HepG2 (cell line): ENCODE data around the gene FAT1. TPM values are rescaled to one million over a fixed set of nuclear protein-coding genes. Genes with fewer than 3 reads are reported as not detected.

ENCODE experiments used
- ATAC-seq: fragments of 200-7000 bp; cut with Tn5 transposase; 3 replicates; pipeline ENCODE4 v1.9.1; 2020; ENCODE audit warnings: mild to moderate bottlenecking, moderate library complexity
- BruUV-seq: library from RNA; stranded (reverse); fragments of 400-500 nt; replicated peaks from 2 replicates; lab custom pipeline; 2021; lab: Mats Ljungman, UMichigan
- CTCF ChIA-PET: fragments of 300-600 bp; formaldehyde crosslinking; extraction: SDS; loops from one replicate; lab custom pipeline; 2021; ENCODE audit warnings: low total read pairs, inconsistent platforms, low intra/inter-chr PET ratio; lab: Yijun Ruan, JAX
- POLR2A ChIA-PET: fragments of 350-600 bp; sonication (Branson Sonifier 250); formaldehyde crosslinking; loops from one replicate; lab custom pipeline; 2020; ENCODE audit warnings: antibody characterized with exemption, inconsistent platforms; lab: Yijun Ruan, JAX
- DNase-seq: peaks from one replicate; pipeline ENCODE4 v3.0.0-alpha.2; 2015; ENCODE audit warnings: low spot score
- FAIRE-seq: peaks from 3 replicates; lab custom pipeline; 2011; peaks lifted over from hg19 to GRCh38; lab: Jason Lieb, UNC
- H2AFZ ChIP-seq: one replicate; pipeline ENCODE4 v1.6.1; 2011; ENCODE audit warnings: low read length, inconsistent platforms
- H3K27ac ChIP-seq: fragments of 300-600 bp; 3 replicates; pipeline ENCODE4 v1.8.0; 2011; ENCODE audit warnings: mixed run types, mild to moderate bottlenecking, mixed read lengths, low read length, inconsistent platforms; ENCODE audit not compliant: insufficient read depth; ENCODE audit errors: extremely low read length
- H3K27me3 ChIP-seq, 2 experiments: fragments of 200-600 bp in 1 of 2; 2 replicates in 1 of 2; 3 replicates in 1 of 2; pipeline versions ENCODE4 v1.6.0 to v1.8.0; 2011; ENCODE audit warnings: low read length in 2 of 2, mild to moderate bottlenecking in 2 of 2, moderate library complexity in 2 of 2, inconsistent platforms in 1 of 2; ENCODE audit not compliant: insufficient read depth in 2 of 2, control insufficient read depth in 1 of 2
- H3K36me3 ChIP-seq, 2 experiments: fragments of 200-600 bp in 1 of 2; replicated peaks in 1 of 2; 2 replicates in 1 of 2; 3 replicates in 1 of 2; pipeline versions ENCODE4 v1.5.1 to v1.8.0; 2011; ENCODE audit warnings: low read length in 2 of 2, inconsistent platforms in 1 of 2; ENCODE audit not compliant: insufficient read depth in 2 of 2, control insufficient read depth in 1 of 2
- H3K4me1 ChIP-seq: 2 replicates; pipeline ENCODE4 v1.5.1; 2012; ENCODE audit warnings: low read length, inconsistent platforms; ENCODE audit not compliant: insufficient read depth
- H3K4me2 ChIP-seq: 2 replicates; pipeline ENCODE4 v1.6.0; 2011; ENCODE audit warnings: low read depth, low read length, inconsistent platforms
- H3K4me3 ChIP-seq, 3 experiments: fragments of 200-600 bp in 1 of 3; sonication (generic), shearing (Covaris generic) in 1 of 3; replicated peaks in 1 of 3; 2 replicates each; pipeline ENCODE4 v1.5.1; 2011 to 2016; ENCODE audit warnings: low read length in 3 of 3, inconsistent platforms in 2 of 3, low read depth in 2 of 3, mild to moderate bottlenecking in 2 of 3, control low read depth in 1 of 3, mixed read lengths in 1 of 3; ENCODE audit not compliant: insufficient read depth in 1 of 3
- H3K79me2 ChIP-seq: one replicate; pipeline ENCODE4 v1.6.1; 2011; ENCODE audit warnings: low read length, inconsistent platforms; ENCODE audit not compliant: insufficient read depth
- H3K9ac ChIP-seq: 2 replicates; pipeline ENCODE4 v1.6.0; 2011; ENCODE audit warnings: mild to moderate bottlenecking, low read depth, low read length, inconsistent platforms; ENCODE audit not compliant: insufficient read depth
- H3K9me3 ChIP-seq: 2 replicates; pipeline ENCODE4 v1.5.1; 2012; ENCODE audit warnings: mild to moderate bottlenecking, low read length
- H4K20me1 ChIP-seq: 2 replicates; pipeline ENCODE4 v1.6.0; 2011; ENCODE audit warnings: inconsistent platforms, mild to moderate bottlenecking, low read length, moderate library complexity; ENCODE audit not compliant: insufficient read depth
- CBX1 ChIP-seq: IDR thresholded peaks from one replicate; pipeline ENCODE4 v1.6.1; 2016; ENCODE audit warnings: antibody characterized with exemption, low read depth
- GATAD2A ChIP-seq: IDR thresholded peaks from 2 replicates; pipeline ENCODE4 v1.6.1; 2016
- HIC2 ChIP-seq: sonication (generic); formaldehyde crosslinking; IDR thresholded peaks from 2 replicates; pipeline ENCODE4 v1.9.0; 2022; ENCODE audit warnings: low read depth, missing genetic modification reagents
- HNRNPUL1 ChIP-seq: fragments of 200-400 bp; formaldehyde crosslinking; IDR thresholded peaks from 2 replicates; pipeline ENCODE4 v1.6.1; 2017; ENCODE audit warnings: low read depth, mild to moderate bottlenecking, low read length, moderate library complexity
- JARID2 ChIP-seq: sonication (generic); formaldehyde crosslinking; IDR thresholded peaks from 2 replicates; pipeline ENCODE4 v1.8.1; 2023; ENCODE audit warnings: missing genetic modification reagents, inconsistent platforms; ENCODE audit not compliant: insufficient replicate concordance
- MYC ChIP-seq: sonication (generic); formaldehyde crosslinking; IDR thresholded peaks from 2 replicates; pipeline ENCODE4 v1.9.0; 2021; ENCODE audit warnings: missing genetic modification reagents, borderline replicate concordance
- NFKBIZ ChIP-seq: IDR thresholded peaks from 2 replicates; pipeline ENCODE4 v1.6.1; 2018; ENCODE audit warnings: missing genetic modification reagents, missing compliant biosample characterization
- POLR2AphosphoS2 ChIP-seq: IDR thresholded peaks from 2 replicates; pipeline ENCODE4 v1.6.1; 2011; ENCODE audit warnings: low read depth, low read length, improper control_type of control experiment
- PREB ChIP-seq: sonication (generic); formaldehyde crosslinking; IDR thresholded peaks from 2 replicates; pipeline ENCODE4 v1.4.0; 2020; ENCODE audit warnings: missing genetic modification reagents
- RERE ChIP-seq: IDR thresholded peaks from 2 replicates; pipeline ENCODE4 v1.6.1; 2016; ENCODE audit warnings: low read depth, missing genetic modification reagents, missing compliant biosample characterization
- TEAD2 ChIP-seq: sonication (generic); formaldehyde crosslinking; IDR thresholded peaks from 2 replicates; pipeline ENCODE4 v1.9.0; 2021; ENCODE audit warnings: missing genetic modification reagents
- YY1 ChIP-seq: IDR thresholded peaks from 2 replicates; pipeline ENCODE4 v1.6.1; 2011; ENCODE audit warnings: low read length, low read depth, moderate library complexity, mild to moderate bottlenecking; ENCODE audit not compliant: insufficient read depth, insufficient replicate concordance
- ZNF251 ChIP-seq: sonication (generic); formaldehyde crosslinking; IDR thresholded peaks from 2 replicates; pipeline ENCODE4 v1.9.0; 2021; ENCODE audit warnings: mild to moderate bottlenecking, missing genetic modification reagents
- ZNF552 ChIP-seq: sonication (generic); formaldehyde crosslinking; IDR thresholded peaks from 2 replicates; pipeline ENCODE4 v1.9.0; 2022; ENCODE audit warnings: missing genetic modification reagents, mild to moderate bottlenecking, borderline replicate concordance
- ZNF580 ChIP-seq: IDR thresholded peaks from 2 replicates; pipeline ENCODE4 v1.6.1; 2016; ENCODE audit warnings: low read depth, borderline replicate concordance
- ZNF768 ChIP-seq: sonication (generic); formaldehyde crosslinking; IDR thresholded peaks from 2 replicates; pipeline ENCODE4 v1.4.0; 2020; ENCODE audit warnings: missing genetic modification reagents
- WGBS: methylation state at CpG from one replicate; pipeline ENCODE4 v1.1.6; 2017; ENCODE audit warnings: low lambda C conversion rate; 5-methylcytosine and 5-hydroxymethylcytosine counted together
- in situ Hi-C: cut with HindIII; loops from 2 replicates; pipeline ENCODE4 v1.10.0; 2017; ENCODE audit warnings: low pct_unique_long_range_greater_than_20kb; ENCODE audit not compliant: extremely low pct_ligation_motif_present
- intact Hi-C: fragments of 100-400 bp; cut with micrococcal nuclease; formaldehyde crosslinking; loops from one replicate; pipeline ENCODE4 v1.10.0; 2022; ENCODE audit not compliant: unreplicated experiment
- polyA plus RNA-seq, 8 experiments: library from polyadenylated mRNA; depleted of rRNA in 3 of 8; stranded (reverse) in 7 of 8; unstranded in 1 of 8; fragments of >200 nt; fragmentation: Illumina TruSeq in 4 of 8; extraction: Trizol in 4 of 8; gene quantifications; 2 replicates each; pipeline versions ENCODE4 v1.2.1 to v1.2.3, GENCODE V29; 2011 to 2016; ENCODE audit warnings: low read depth in 4 of 8, missing spikeins in 1 of 8, mixed read lengths in 1 of 8; ENCODE audit not compliant: insufficient read depth in 1 of 8
- total RNA-seq, 5 experiments: library from RNA; depleted of rRNA; stranded (reverse); fragments of >200 nt; fragmentation: Illumina TruSeq; extraction: Trizol; gene quantifications; 2 replicates each; pipeline ENCODE4 v1.2.3, GENCODE V29; 2016; ENCODE audit warnings: low read depth in 1 of 5

The FAT1 gene
- total and polyA plus RNA-seq, 2 of the 13 experiments (the other 11 are each of a cell fraction or from before 2014, with no cell fraction given) = 185 to 216 TPM

GRCh38 chr4:186570193-186570996 lies 153.3 kb downstream of the FAT1 start:
- WGBS = 16% methylated on average over 15 of the region's 23 CpGs
- Histone ChIP-seq H3K9me3 (no peaks in the 10 kb centered on the region), H3K27me3 (peaks cover 0 to 25% of the 10 kb centered on the region in 2 experiments; a peak in 2 of 5 replicates), H4K20me1 (no peaks in the 10 kb centered on the region), H3K4me2 (peak overlapping the region; percentile 69), H2AFZ (peak overlapping the region; percentile 43), H3K9ac (no peak overlapping the region; the same call in 1 of the 2 replicates), H3K4me1 (peaks cover 11% of the 10 kb centered on the region; the same call in 1 of the 2 replicates), H3K4me3 (peak overlapping the region in 1 of 3 experiments; percentile 42; a peak in 2 of 6 replicates), H3K27ac (no peak overlapping the region), H3K79me2 (no peaks in the 10 kb centered on the region), H3K36me3 (no peaks in the 10 kb centered on the region)
- intact Hi-C loops (no loop called here), in situ Hi-C loops (no loop called here)
- no TSS peak for BruUV-seq
- ChIA-PET CTCF (no interaction called here), POLR2A (no interaction called here)
- FAIRE-seq = no peak
- no peak for DNase-seq
- peak; percentile 63 for ATAC-seq
- no peak for TF ChIP-seq GATAD2A (CRISPR knock-in tag)
- TF ChIP-seq HNRNPUL1 = no peak
- TF ChIP-seq HIC2 (CRISPR knock-in tag) = no peak
- no peak for TF ChIP-seq ZNF768 (CRISPR knock-in tag)
- no peak for TF ChIP-seq TEAD2 (CRISPR knock-in tag)
- TF ChIP-seq JARID2 (CRISPR knock-in tag) = no peak
- no peak for TF ChIP-seq MYC
- no peak for TF ChIP-seq POLR2AphosphoS2
- TF ChIP-seq NFKBIZ (CRISPR knock-in tag) = no peak
- no peak for TF ChIP-seq CBX1
- no peak for TF ChIP-seq RERE (CRISPR knock-in tag)
- no peak for TF ChIP-seq YY1
- TF ChIP-seq ZNF580 (CRISPR knock-in tag) = no peak
- TF ChIP-seq ZNF552 = no peak
- no peak for TF ChIP-seq ZNF251 (CRISPR knock-in tag)
- TF ChIP-seq PREB = no peak
